ENCODE measurements around the gene SMCO4.

DNA sequence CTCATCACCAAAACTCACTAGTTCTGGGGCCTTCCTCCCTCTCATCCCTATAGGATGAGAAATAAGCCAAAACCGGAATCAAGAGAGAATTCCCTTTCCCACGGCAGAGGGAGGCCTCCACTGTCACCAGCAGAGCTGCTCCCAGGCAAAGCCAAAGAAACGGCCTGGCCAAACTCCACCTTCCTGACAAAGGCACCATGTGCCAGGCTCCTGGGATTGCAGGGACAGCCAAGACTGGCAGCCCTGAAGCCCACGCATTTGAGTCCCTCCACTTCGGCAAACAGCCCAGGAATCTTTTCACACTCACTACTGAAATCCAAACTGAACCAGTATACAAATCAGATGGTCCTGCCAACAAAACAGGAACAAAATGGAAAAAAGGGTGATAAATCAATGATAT is 6.1 kb downstream of the SMCO4 start:
- TF ChIP-seq, protein P1, sequence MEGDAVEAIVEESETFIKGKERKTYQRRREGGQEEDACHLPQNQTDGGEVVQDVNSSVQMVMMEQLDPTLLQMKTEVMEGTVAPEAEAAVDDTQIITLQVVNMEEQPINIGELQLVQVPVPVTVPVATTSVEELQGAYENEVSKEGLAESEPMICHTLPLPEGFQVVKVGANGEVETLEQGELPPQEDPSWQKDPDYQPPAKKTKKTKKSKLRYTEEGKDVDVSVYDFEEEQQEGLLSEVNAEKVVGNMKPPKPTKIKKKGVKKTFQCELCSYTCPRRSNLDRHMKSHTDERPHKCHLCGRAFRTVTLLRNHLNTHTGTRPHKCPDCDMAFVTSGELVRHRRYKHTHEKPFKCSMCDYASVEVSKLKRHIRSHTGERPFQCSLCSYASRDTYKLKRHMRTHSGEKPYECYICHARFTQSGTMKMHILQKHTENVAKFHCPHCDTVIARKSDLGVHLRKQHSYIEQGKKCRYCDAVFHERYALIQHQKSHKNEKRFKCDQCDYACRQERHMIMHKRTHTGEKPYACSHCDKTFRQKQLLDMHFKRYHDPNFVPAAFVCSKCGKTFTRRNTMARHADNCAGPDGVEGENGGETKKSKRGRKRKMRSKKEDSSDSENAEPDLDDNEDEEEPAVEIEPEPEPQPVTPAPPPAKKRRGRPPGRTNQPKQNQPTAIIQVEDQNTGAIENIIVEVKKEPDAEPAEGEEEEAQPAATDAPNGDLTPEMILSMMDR (conservative IDR thresholded peaks at IDR 0.05; ENCODE audit: low read length) = no peak
- TF ChIP-seq EZH2phosphoT487 (IDR thresholded peaks at IDR 0.05; ENCODE audit: borderline replicate concordance, low read depth, low read length) = no peak
